Vagina (tissue), 2 donors: Measurements from ENCODE around the gene FCRL5.

Experiments
- CTCF ChIP-seq, 3 experiments: fragments of 450-650 bp in 2 of 3; fragments of 200-600 bp in 1 of 3; sonication (generic) in 1 of 3; IDR thresholded peaks; one replicate each; pipeline ENCODE4 v1.5.1; 2017 to 2019; ENCODE audit warnings: antibody characterized with exemption in 3 of 3, mild to moderate bottlenecking in 2 of 3, moderate library complexity in 2 of 3
- POLR2A ChIP-seq, 2 donors: fragments of 450-650 bp; IDR thresholded peaks; one replicate each; pipeline ENCODE4 v1.6.1; 2017; ENCODE audit warnings: antibody characterized with exemption in 2 of 2, mild to moderate bottlenecking in 2 of 2, moderate library complexity in 2 of 2
- POLR2AphosphoS5 ChIP-seq, 2 donors: sonication (generic); formaldehyde crosslinking; IDR thresholded peaks; one replicate each; pipeline ENCODE4 v1.9.0; 2017; ENCODE audit warnings: antibody characterized with exemption in 2 of 2, mild to moderate bottlenecking in 2 of 2, low read depth in 1 of 2; ENCODE audit not compliant: insufficient read depth in 1 of 2

DNA sequence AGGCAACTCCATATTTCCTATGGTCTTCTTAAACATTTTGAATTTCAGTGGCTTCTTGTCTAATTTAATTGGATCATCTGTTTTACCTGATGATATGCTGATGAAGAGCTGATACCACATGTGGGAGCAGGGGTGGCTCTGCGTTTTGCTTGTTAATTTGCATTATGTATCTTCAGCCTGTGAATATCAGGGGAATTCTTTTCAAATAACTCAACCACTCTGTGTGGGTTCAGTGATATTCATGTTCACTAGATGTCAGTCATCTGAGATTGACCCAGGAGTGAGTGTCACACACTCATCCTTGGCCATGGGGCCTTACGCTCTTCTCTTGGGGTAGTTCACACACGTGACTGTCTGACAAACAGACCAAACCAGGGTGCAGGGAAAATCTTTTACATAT, 83.0 kb downstream of the FCRL5 start:
- no peak for TF ChIP-seq CTCF (IDR thresholded peaks at IDR 0.05)
- no peak for TF ChIP-seq POLR2A (IDR thresholded peaks at IDR 0.05)
- no peak for TF ChIP-seq POLR2AphosphoS5 (IDR thresholded peaks at IDR 0.05; ENCODE audit: insufficient read depth in 1 of 2, low read depth in 1 of 2)
